Medulla oblongata (tissue), 1 donor: ENCODE results near the gene PARP1.
"Not testable (repeated sequence)": the region's sequence is repeated elsewhere in the genome, so short reads cannot be mapped to it uniquely, and the experiment has no call there.

Experiments
- DNase-seq: peaks from one replicate; pipeline ENCODE4 v3.0.0-alpha.2; 2015; ENCODE audit errors: extremely low spot score

Gene PARP1

GRCh38 chr1:226407497-226408284 lies at the start of gene PARP1:
Gene PARP1, minus strand, starts transcription at chr1:226408093. Its CDS starts 164 bp downstream, at chr1:226407929.
- DNase-seq = peak; percentile 88

DNA sequence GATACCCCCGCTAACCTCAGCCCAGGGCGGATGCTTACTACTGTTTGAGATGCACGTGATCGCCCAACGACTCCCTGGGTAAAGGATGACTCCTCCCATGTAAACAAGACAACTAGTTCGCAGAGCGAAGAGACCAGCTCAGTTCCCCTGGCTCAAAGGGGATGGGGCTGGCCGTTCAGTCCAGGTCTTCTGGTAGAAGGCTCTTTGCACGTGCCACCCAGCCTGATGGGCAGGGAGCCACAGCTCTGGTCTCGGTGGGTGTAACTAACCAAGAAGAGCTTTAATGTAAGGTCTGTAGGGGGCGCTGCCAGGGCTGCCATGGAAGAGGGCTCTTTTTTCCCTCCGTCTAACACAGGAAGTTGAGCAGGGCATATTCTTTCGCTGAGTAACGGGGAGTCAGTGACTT lies 49.4 kb upstream of the PARP1 start:
- DNase-seq = no peak

DNA sequence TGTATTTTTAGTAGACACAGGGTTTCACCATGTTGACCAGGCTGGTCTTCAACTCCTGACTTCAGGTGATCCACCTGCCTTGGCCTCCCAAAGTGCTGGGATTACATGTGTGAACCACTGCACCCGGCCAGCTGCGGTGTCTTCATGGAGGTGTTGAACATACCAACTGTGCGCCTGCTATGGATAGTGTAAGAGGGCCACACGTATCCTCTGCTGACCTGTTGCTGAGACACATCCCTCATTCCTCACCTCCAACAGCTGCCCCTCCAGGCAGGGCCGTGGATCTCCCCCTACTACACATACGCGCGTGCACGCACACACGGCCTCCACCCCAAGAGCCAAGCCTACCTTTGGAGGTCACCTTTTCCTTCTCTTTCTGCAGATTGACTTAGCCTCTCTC lies 48.0 kb upstream of the PARP1 start:
- DNase-seq = no peak

DNA sequence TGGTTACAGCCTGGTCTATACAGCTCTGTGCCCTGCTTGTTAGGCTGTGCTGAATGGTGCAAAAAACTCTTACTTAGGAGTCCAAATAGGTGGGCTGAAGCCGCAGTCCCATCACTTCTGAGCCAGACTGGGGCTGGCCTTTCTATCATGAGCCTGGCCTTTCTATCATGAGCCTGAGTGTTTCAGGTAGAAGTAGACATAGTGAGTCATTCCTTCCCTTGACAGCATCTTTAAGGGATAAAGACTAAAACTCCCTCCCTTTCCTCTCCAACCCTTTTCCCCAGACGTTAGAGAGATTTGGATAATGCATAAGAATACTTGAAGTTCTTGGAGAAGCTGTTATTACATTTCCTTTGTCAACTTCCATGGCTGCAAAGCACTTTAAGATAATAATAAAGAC lies 46.5 kb upstream of the PARP1 start:
- DNase-seq = no peak

DNA sequence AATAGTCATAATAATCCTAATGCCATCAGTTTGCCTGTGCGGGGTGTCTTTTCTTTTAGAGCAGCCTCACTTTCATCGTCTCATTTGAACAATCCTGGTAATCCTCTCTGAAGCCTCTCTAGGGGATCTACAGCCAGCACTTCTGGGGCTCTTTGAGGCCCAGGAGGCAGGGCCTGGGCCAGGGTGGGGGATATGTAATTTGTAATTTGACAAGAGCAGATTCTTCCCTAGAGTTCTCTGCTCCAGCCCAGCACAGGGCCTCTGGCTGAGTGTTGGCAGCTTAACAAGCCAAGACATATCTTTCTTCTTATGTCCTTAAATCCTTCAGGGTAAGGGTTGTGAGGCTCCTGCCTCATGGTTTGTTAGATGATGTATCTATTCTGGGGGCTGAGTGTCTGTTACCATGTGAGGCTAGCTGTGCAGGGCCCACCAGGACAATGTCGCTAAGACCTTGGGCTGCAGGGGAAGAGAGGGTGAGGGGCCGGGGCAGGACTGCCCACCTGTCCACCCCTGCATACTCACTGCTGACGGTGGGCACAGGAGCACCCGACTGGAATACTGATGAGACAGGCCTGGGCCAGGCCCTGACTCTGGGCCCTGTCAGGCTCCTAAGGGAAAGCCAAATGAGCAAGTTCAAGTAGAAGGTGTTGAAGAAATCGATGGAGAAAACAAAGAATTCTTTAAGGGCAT lies 45.3 kb upstream of the PARP1 start:
- no peak for DNase-seq

DNA sequence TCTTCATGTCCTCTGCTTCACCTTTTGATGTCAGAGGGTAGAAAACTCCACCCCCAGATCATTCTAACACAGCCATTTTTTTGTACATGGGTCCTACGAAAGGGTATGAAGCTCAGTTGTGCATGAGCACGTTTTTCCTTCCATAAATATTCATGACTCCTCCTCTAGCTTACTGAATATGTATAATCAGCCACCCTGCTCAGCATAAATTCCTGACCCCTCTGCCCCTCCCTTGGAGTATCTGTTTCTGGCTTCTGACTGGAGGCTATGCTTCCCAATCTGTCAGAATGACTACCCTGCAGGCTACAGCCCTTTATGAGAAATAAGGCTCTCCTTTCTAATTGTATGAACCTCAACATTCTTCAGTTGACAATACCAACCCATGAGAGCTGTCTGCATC lies 42.8 kb upstream of the PARP1 start:
- no peak for DNase-seq

- DNase-seq = no peak
These were observed 41.9 kb upstream of the PARP1 start for GRCh38 chr1:226449823-226450222.

GRCh38 chr1:226447932-226448665 lies 40.2 kb upstream of the PARP1 start:
- DNase-seq = no peak

- no peak for DNase-seq
These were observed 38.2 kb upstream of the PARP1 start for GRCh38 chr1:226446094-226446493.

- DNase-seq = no peak
These were observed 37.0 kb upstream of the PARP1 start for GRCh38 chr1:226444901-226445300.

- DNase-seq = no peak
These were observed 35.5 kb upstream of the PARP1 start for GRCh38 chr1:226443439-226443838.

DNA sequence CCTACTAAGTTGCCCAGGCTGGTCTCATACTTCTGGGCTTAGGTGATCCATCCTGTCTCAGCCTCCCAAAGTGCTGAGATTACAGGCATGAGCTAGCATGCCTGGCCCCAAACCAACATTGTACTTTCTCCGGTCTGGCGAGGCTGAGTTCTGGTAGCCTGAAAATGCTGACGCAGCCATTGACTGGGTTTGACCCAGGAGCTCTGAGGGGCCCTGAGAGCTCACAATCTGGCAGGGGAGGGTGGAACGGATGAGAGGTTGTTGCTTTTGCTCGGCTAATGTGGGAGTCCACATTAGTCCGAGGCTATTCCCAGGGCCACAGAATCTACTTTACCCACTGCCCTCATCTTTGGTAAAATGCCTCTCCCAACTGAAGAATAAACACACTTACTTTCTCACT lies 35.1 kb upstream of the PARP1 start:
- no peak for DNase-seq

DNA sequence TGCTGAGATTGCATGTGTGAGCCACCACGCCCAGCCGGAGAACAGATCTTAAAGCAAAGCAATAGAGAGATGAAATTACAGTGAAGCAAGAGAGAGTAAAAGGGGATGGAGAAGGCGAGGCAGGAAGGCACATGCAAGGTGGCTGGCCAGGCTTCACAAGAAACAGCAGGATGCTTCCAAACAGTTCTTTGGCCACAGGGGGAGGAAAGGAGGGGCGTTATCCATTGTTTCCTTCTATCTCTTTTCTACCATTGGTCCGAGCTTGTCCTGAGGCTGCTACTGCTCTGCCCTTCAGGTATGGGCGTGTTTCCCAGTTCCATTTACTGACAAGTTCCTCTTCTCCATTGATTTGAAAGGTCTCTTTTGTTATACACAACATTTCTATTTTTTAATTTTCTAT lies 33.7 kb upstream of the PARP1 start:
- no peak for DNase-seq

DNA sequence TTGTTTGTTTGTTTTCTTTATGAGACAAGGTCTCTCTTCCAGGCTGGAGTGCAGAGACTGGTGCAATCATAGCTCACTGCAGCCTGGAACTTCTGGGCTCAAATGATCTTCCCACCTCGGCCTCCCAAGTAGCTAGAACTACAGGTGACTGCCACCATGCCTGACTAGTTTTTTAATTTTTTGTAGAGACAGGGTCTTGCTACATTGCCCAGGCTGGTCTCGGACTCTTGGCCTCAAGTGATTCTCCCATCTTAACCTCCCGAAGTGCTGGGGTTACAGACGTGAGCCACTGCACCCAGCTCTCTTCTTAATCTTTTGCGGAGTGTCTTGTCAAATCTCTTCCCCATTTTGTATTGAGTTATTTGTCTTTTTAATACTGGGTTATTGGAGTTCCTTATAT lies 32.6 kb upstream of the PARP1 start:
- no peak for DNase-seq

GRCh38 chr1:226438007-226438406 lies 30.1 kb upstream of the PARP1 start:
- no peak for DNase-seq

GRCh38 chr1:226436855-226437491 lies 29.1 kb upstream of the PARP1 start:
- DNase-seq = no peak

GRCh38 chr1:226436472-226436854 lies 28.6 kb upstream of the PARP1 start:
- DNase-seq = no peak

DNA sequence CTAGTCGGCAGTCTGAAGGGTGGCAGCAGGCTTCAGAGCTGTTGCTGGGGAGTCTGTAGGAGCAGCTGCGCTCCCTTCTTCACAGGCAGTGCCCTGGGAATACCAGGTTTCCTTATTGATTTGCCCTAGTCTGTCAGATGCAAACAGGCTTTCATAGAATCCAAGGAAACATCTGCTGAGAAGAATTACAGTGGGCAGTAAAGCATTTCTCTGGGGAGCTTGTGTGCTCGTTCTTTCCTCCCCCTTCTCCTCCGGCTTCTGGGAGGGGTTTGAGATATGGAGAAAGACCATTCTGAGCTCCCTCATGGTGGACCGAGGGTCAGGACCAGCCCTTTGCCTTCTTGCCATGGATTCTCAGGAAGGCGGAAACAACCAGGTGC lies 25.4 kb upstream of the PARP1 start:
- DNase-seq = no peak

DNA sequence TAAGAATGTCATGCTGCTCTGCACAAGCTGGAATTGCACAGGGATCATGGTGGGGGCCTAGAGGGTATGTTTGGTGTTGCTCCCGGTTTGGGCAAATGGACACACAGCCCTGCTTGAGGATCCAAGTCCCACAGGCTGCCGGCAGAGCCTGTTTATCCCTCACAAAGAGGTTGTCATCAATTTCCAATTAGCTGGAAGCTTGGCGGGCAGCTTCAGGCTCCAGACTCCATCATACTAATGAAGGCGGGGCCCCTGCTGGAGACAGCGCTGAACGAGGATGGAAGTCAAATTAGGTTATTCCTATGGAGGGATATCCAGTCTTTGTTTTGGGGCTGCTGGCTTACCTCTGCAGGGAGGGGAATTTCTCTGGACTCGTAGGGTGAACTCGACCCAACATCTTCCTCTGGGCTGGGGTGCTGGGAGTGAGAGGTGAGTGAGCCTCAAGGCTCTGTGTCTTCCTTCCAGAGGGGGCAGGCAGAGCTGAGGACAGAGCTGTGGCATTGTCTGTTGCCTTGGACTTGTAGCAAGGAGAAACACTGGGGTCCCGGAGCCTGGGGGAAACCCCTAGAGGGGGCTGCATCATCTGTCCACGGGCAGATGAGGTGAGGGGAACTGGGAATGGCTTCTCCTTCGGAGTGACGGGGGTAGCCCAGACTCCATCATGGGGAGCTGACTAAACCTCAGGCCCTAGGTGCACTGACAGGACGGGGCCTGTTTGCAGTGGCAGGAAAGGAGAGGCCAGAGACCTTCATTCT lies 24.9 kb upstream of the PARP1 start:
- no peak for DNase-seq

DNA sequence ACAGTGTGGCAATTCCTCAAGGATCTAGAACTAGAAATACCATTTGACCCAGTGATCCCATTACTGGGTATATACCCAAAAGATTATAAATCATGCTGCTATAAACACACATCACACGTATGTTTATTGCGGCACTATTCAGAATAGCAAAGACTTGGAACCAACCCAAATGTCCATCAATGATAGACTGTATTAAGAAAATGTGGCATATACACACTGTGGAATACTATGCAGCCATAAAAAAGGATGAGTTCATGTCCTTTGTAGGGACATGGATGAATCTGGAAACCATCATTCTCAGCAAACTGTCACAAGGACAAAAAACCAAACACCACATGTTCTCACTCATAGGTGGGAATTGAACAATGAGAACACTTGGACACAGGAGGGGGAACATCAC lies 24.0 kb upstream of the PARP1 start:
- not testable (repeated sequence) for DNase-seq

DNA sequence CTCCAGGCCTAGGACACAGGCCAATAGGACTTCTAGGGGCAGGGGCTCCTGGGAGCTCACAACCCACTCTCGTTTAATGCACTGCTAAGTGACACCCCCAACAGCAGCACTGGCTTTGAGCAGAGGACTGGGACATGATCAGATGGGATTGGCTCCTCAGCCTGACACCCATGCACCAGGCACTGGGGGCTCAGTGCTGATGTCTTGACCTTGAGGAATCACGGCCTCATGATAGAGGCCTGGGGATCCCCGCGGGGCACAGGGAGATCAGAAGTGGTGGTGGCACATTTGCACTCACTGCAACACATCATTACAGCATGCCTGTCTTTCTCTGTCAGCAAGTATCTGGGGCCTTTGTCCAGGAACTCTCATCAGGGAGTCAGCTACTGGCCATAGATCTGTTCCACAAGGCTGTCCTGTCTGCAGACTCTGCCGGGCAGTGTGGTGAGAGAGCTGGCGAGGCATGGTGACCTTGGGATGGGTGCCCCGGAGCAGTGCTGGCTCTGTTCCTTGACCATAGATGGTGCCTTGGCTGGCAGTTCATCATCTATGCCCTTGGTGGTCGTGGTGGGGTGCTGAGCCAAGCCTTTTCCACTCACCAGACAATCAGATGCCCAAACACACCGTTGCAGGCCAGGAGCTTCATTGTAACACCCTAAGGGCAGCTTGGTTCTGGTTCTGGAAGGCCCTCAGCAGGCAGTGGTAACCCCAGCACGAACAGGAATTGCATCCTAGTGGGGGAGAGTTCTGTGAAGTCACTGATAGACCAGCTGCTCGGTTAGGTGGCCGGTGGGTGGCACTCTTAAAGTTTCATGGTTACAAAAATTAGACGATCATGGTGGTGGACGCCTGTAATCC lies 22.2 kb upstream of the PARP1 start:
- DNase-seq = no peak
